ENCODE data around the gene FUT3.
"Not testable (repeated sequence)": the region's sequence is repeated elsewhere in the genome, so short reads cannot be mapped to it uniquely, and the experiment has no call there.

FUT3 gene

DNA sequence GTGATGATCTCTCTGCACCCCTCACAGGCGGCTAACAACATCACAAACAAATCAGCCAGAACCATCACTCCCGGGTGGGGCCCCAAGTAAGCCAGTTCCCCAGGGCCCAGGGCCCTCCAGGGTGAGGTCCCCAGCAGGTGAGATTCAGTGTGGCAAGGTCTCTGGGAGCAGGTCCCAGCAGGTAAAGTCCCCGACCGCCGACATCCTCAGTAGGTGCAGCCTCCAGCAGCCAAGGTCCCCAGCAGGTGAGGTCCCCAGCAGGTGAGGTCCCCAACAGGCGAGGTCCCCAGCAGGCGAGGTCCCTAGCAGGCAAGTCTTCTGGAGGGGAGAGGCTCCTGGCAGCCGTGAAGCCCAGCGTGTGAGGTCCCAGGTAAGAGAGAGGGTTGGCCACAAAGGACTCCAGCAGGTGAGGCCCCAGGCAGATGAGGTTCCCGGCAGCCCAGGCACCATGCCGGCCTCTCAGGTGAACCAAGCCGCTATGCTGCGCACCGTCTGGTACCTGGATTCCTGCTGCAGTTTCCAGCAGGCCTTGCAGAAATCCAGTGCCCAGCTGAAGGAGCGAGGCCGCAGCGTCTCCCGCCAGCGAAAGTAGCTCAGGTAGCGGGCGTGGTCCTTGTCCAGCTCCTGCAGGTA lies 7.8 kb downstream of the FUT3 start:
- no peak for DNase-seq (ENCODE audit: low spot score)
- TF ChIP-seq CTCF (IDR thresholded peaks at IDR 0.05; ENCODE audit: extremely low read depth, insufficient read depth, missing control alignments): no peak
- in situ Hi-C loops (cut with MboI; ENCODE audit: low pct_unique_long_range_greater_than_20kb, low sequenced_read_pairs, unreplicated experiment): no loop called here

DNA sequence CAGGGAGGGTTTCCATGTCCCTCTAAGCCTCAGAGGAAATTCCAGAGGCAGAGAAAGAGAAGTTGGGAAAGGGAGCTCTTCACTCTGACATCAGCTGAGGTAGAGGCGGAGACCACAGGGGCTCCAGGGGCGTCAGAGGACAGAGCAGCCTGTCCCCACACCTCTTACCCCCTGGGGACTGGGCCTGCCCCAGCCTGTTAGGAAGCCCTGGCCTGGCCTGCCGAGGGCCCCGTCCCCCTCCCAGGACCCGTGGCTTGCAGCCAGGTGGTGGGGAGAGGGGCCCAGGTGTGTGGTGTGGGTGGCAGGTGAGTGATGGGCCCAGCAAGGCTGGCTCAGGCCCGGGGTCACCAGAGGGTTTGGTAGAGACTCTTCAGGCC lies 9.5 kb downstream of the FUT3 start:
- in situ Hi-C loops (cut with MboI; ENCODE audit: low pct_unique_long_range_greater_than_20kb, low sequenced_read_pairs, unreplicated experiment); DNase-seq (ENCODE audit: low spot score): not testable (repeated sequence)

- in situ Hi-C loops (cut with MboI; ENCODE audit: low pct_unique_long_range_greater_than_20kb, low sequenced_read_pairs, unreplicated experiment): no loop called here
- TF ChIP-seq CTCF (IDR thresholded peaks at IDR 0.05; ENCODE audit: extremely low read depth, insufficient read depth, missing control alignments): no peak
- DNase-seq (ENCODE audit: low spot score): no peak
Measured at GRCh38 chr19:5839065-5840017, 11.9 kb downstream of the FUT3 start, which contains the start of gene FUT6. TSS of gene FUT6 (minus strand) at chr19:5839702. CDS start at chr19:5832567, 7,135 bp downstream.

GRCh38 chr19:5838353-5839064 lies 12.7 kb downstream of the FUT3 start:
- DNase-seq (ENCODE audit: low spot score): no peak
- TF ChIP-seq CTCF (IDR thresholded peaks at IDR 0.05; ENCODE audit: extremely low read depth, insufficient read depth, missing control alignments): no peak
- in situ Hi-C loops (cut with MboI; ENCODE audit: low pct_unique_long_range_greater_than_20kb, low sequenced_read_pairs, unreplicated experiment): no loop called here

DNA sequence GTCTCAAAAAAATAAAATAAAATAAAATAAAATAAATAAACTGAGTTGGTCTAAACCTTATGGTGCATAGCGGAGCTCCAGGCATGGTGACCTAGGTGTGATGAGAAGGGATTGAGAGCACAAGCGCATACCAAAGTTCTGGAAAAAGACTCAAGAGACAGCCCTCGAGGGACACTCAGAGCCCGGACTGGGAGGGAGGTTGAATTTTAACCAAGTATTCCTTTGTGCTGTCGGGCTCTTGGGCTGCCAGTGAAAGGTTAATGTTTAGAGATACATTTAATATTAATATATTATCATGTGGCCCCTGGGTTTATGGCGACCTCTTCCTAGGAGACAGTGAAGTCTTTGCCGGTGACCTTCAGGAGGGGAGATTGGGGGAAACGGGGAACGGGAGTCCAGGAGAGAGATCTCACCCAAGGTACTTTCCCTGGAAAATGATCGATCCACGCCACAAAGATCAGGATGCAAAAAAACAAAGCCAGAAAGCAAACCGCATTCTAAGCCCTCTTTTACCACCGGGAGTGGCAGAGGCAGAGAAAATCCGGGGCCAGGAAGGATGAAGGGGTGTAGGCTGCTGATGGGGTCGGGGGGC lies 13.4 kb downstream of the FUT3 start:
- no peak for DNase-seq (ENCODE audit: low spot score)
- in situ Hi-C loops (cut with MboI; ENCODE audit: low pct_unique_long_range_greater_than_20kb, low sequenced_read_pairs, unreplicated experiment): no loop called here

GRCh38 chr19:5832527-5833216 lies 18.6 kb downstream of the FUT3 start:
- TF ChIP-seq CTCF (IDR thresholded peaks at IDR 0.05; ENCODE audit: extremely low read depth, insufficient read depth, missing control alignments): no peak
- in situ Hi-C loops (cut with MboI; ENCODE audit: low pct_unique_long_range_greater_than_20kb, low sequenced_read_pairs, unreplicated experiment): no loop called here
- no peak for DNase-seq (ENCODE audit: low spot score)

More for the DNA sequence above, 13.4 kb downstream of the FUT3 start:
- no peak for TF ChIP-seq CTCF (IDR thresholded peaks at IDR 0.05; ENCODE audit: extremely low read depth, insufficient read depth, missing control alignments)
